ENCODE data around the gene HTRA3. TPM values are rescaled to one million over a fixed set of nuclear protein-coding genes. Genes with fewer than 3 reads are reported as not detected.

Gene HTRA3
- total RNA-seq, 2 donors from 2014 or later: 6.0 to 18.9 TPM

DNA sequence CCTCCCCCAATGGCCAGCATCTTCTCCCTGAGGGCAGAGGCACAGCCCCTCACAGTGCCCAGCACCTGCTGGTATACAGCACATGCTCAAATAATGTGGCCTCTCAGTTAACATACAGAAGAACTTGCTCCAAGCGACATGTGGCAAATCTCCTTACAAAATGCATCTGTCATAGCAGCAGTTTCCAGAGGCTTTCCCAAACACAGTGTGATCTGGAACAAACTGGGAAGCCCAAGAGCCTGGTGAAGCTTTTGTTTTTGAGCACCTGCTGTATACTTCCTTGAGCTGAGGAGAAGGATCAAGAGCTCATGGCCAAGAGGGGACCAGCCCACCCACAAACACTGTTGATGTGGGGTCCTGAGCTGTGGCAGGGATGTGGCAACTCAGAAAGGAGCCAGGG lies 34.8 kb upstream of the HTRA3 start:
- 100% methylated on average over 1 of the region's 1 CpG for WGBS
- no peaks in the 10 kb centered on the region for H3K36me3 ChIP-seq
- no peak overlapping the region for H3K27ac ChIP-seq
- TF ChIP-seq POLR2AphosphoS5 (IDR thresholded peaks at IDR 0.05) (no peak), POLR2A (IDR thresholded peaks at IDR 0.05) (no peak)
- TF ChIP-seq, protein P1, sequence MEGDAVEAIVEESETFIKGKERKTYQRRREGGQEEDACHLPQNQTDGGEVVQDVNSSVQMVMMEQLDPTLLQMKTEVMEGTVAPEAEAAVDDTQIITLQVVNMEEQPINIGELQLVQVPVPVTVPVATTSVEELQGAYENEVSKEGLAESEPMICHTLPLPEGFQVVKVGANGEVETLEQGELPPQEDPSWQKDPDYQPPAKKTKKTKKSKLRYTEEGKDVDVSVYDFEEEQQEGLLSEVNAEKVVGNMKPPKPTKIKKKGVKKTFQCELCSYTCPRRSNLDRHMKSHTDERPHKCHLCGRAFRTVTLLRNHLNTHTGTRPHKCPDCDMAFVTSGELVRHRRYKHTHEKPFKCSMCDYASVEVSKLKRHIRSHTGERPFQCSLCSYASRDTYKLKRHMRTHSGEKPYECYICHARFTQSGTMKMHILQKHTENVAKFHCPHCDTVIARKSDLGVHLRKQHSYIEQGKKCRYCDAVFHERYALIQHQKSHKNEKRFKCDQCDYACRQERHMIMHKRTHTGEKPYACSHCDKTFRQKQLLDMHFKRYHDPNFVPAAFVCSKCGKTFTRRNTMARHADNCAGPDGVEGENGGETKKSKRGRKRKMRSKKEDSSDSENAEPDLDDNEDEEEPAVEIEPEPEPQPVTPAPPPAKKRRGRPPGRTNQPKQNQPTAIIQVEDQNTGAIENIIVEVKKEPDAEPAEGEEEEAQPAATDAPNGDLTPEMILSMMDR (IDR thresholded peaks at IDR 0.05): no peak
- intact Hi-C loops (cut with DNase I): no loop called here
- no peak for DNase-seq (ENCODE audit: low spot score)
- H3K9me3 ChIP-seq: no peaks in the 10 kb centered on the region
- no peak overlapping the region for H3K4me3 ChIP-seq
- no peaks in the 10 kb centered on the region for H3K4me1 ChIP-seq (replicated peaks)
- no peaks in the 10 kb centered on the region for H3K27me3 ChIP-seq (replicated peaks; ENCODE audit: insufficient read depth)

DNA sequence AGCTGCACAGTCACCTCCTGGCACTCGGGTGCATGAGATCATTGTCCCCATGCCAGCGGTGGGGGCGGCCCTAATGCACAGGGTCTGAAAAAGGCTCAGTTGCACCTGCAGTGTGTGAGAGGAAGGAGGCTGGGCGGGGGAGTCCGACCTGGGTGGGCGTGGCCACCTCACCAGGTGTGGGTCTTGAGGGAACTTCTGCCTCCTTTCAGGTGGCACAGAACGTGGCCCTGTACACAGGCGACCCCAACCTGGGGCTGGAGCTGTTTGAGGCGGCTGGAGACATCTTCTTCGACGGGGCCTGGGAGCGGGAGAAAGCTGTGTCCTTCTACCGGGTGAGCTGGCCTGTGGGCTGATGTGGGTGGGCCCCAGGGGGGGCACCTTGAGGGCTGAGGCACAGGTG lies 34.3 kb upstream of the HTRA3 start:
- no peaks in the 10 kb centered on the region for H3K36me3 ChIP-seq
- TF ChIP-seq POLR2AphosphoS5 (IDR thresholded peaks at IDR 0.05) (no peak), POLR2A (IDR thresholded peaks at IDR 0.05) (no peak)
- TF ChIP-seq, protein P1 (IDR thresholded peaks at IDR 0.05): no peak
- intact Hi-C loops (cut with DNase I): no loop called here
- no peaks in the 10 kb centered on the region for H3K9me3 ChIP-seq
- DNase-seq (ENCODE audit: low spot score): no peak
- no peak overlapping the region for H3K4me3 ChIP-seq
- no peaks in the 10 kb centered on the region for H3K27me3 ChIP-seq (replicated peaks; ENCODE audit: insufficient read depth)
- no peak overlapping the region for H3K27ac ChIP-seq
- H3K4me1 ChIP-seq (replicated peaks): no peaks in the 10 kb centered on the region
- 78% methylated on average over 13 of the region's 13 CpGs for WGBS

DNA sequence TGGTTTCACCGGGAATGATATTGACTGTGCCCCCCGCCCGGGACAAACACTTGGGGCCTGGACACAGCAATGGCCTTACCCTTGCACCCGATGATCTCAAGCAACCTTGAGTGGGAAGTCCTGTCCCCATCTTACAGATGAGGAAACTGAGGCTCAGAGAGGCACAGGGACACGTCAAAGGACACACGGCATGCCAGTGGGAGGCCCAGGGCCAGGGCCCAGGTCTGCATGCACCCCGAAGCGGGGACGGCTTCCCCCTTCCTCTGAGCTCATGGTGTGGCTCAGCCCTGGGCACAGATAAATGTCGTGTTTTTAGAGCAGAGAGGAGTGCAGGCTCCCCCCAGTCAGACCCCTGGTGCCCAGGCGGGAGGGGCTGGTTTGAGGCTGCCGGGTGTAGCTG lies 33.9 kb upstream of the HTRA3 start:
- Histone ChIP-seq H3K4me3 (no peak overlapping the region), H3K9me3 (no peaks in the 10 kb centered on the region), H3K36me3 (no peaks in the 10 kb centered on the region), H3K27ac (no peak overlapping the region), H3K27me3 (replicated peaks; ENCODE audit: insufficient read depth) (no peaks in the 10 kb centered on the region), H3K4me1 (replicated peaks) (no peaks in the 10 kb centered on the region)
- TF ChIP-seq POLR2A (IDR thresholded peaks at IDR 0.05): no peak
- TF ChIP-seq, protein P1 (IDR thresholded peaks at IDR 0.05): no peak
- TF ChIP-seq POLR2AphosphoS5 (IDR thresholded peaks at IDR 0.05): no peak
- DNase-seq (ENCODE audit: low spot score): no peak
- intact Hi-C loops (cut with DNase I): no loop called here
- WGBS: 92% methylated on average over 8 of the region's 12 CpGs

DNA sequence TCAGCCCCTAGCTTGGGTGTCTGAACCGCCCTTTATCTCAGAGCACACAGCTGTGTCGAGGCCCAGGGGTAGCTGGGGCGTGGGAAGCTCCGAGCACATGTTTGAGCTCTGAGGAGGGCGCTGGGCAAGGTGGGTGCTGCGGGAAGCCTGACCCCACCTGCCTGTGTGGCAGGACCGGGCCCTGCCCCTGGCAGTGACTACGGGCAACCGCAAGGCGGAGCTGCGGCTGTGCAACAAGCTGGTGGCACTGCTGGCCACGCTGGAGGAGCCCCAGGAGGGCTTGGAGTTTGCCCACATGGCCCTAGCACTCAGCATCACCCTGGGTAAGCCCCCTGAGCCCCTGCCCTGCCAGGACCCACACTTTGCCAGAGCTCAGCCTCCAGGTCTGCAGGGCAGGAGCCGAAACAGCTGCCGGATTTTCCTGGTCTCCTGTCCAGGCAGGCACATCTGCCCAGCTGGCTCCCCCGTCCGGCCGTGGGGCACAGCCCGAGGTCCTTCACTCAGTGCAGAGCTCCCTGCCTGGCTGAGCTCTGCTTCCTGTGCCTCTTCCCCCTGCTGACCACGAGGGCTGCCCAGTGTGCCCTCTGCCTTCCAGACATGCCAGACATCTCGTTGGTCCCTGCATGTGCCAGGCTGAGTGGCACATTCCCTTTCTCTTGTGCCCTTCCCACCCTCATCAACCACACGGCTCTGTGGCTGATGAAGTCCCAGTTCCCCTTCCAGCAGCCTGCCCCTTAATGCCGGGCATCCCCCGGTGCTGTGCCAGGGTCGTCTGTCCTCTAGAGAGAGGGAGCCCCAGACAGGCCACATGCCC lies 33.2 kb upstream of the HTRA3 start:
- intact Hi-C loops (cut with DNase I): no loop called here
- Histone ChIP-seq H3K27me3 (replicated peaks; ENCODE audit: insufficient read depth) (no peaks in the 10 kb centered on the region), H3K4me1 (replicated peaks) (no peaks in the 10 kb centered on the region), H3K4me3 (no peak overlapping the region), H3K9me3 (no peaks in the 10 kb centered on the region), H3K27ac (no peak overlapping the region), H3K36me3 (no peaks in the 10 kb centered on the region)
- WGBS: 88% methylated on average over 22 of the region's 24 CpGs
- DNase-seq (ENCODE audit: low spot score): no peak
- TF ChIP-seq POLR2AphosphoS5 (IDR thresholded peaks at IDR 0.05): no peak
- TF ChIP-seq POLR2A (IDR thresholded peaks at IDR 0.05): no peak

DNA sequence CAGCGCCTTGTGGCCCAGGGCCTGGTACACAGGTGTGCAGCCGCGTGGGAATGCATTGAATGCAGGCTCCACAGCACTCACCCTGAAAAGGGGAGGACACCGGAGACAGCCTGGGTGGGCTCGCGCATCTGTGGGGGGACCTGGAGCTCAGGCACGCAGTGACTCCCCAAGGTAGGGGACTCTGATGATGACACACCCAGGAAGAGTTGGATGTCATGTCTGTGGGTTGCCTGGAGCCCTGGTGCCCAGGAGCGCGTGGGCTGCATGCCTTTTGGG lies 32.7 kb upstream of the HTRA3 start:
- Histone ChIP-seq H3K4me3 (no peak overlapping the region), H3K36me3 (no peaks in the 10 kb centered on the region), H3K27ac (no peak overlapping the region), H3K9me3 (no peaks in the 10 kb centered on the region), H3K4me1 (replicated peaks) (no peaks in the 10 kb centered on the region), H3K27me3 (replicated peaks; ENCODE audit: insufficient read depth) (no peaks in the 10 kb centered on the region)
- 100% methylated on average over 5 of the region's 9 CpGs for WGBS
- no peak for DNase-seq (ENCODE audit: low spot score)
- intact Hi-C loops (cut with DNase I): no loop called here
- TF ChIP-seq, protein P1 (IDR thresholded peaks at IDR 0.05): no peak
- no peak for TF ChIP-seq POLR2A (IDR thresholded peaks at IDR 0.05)
- no peak for TF ChIP-seq POLR2AphosphoS5 (IDR thresholded peaks at IDR 0.05)
